Astrocyte of the hippocampus (primary cell): ENCODE data around the gene LCN10.

Source experiments
- DNase-seq: peaks from one replicate; pipeline ENCODE4 v3.0.0; 2011; ENCODE audit warnings: low read depth, low spot score

The LCN10 gene

DNA sequence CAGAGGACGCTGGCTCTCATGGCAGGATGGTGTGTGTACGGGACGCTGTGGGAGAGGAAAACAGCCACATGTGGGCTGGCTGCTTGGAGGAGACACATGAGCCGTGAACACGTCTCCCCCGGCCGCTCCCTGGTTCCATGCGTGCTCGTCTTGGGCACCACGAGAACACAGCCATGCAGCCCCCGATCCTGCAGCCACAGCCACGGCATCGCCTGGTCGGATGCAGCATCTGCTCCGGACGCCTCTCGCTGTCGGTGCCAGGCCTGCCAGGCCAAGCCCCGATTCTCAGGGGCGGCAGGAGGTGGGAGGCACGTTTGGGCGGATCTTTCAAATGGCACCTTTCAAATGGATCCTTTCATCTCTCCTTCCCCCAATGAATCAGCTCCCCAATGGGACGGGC lies 3.2 kb downstream of the LCN10 start:
- no peak for DNase-seq

DNA sequence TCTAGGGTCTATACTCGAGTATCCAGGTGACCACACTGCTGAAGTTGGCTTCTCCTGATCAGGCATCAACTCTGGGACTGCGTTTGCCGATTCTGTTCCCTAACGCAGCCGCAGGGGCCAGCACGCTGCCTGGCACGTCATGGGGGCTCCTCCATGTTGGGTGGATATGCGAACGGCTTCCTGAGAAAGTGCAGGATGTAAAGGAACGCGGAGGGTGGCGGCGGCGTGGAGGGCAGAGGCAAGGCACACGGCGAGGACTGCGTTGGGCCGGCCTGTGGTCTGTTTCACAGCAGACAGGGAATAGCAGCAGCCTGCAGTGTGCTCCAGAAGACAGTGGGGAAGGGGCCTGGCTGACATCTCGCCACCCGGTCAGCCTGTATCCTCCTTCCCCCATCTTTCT lies 3.8 kb downstream of the LCN10 start:
- DNase-seq, result no peak

DNA sequence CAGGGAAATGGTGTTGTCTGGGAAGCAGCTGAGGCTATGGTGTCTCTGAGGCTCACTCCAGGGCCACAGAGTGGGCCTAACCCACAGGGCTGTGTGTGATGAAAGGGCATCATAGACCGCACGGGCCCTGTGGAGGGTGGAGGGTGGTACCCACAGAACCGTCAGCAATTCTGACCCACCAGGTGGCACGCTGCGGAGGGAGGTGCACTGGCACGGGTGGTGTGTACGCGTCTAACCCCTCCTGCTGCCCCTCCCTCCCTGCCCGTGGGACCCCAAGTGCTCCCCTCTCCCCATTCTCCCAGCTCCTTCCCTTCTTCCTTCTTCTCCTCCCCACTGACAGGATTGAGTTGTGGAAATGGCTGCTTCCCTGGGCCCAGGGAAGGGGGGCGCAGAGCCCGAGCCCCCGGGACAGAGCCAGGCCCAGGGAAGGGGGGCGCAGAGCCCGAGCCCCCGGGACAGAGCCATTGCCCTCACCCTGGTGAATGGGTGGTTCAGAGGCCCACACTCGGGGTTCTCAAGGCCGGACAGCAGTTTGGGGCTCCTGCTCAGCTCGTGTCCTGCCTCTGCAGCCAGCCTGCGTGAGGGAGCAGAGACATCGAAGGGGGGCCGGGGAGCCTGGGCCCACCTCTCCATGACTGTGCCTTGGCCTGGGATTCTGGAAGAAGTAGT lies 6.8 kb downstream of the LCN10 start:
- no peak for DNase-seq

DNA sequence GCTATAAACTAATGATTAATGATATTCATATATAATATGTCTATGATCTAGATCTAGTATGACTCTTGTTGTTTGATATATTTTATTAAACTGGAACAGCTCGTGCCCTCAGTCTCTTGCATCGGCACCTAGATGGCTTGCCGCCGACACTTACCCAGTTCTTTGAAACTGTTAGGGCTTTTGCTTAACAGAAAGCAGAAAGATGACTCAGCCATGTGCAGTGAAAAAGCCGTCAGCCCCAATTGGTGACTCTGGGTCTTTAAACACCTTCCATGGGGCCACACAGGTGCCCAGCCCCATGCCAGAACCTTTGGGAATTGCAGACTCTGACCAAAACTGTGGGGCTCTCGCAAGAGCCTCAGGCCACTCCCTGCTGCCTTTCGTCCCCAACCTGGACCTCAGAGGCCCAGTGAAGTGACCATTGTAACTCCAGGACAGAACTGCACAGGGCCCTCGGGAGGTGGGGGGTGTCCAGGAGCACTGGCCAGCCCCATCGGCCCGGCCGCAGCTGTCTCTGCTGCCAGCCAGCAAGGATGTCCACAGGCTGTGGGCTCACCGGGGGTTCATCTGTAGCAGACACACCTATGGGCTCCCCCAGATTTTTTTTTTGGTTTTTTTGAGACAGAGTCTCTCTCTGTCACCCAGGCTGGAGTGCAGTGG lies 7.8 kb downstream of the LCN10 start:
- DNase-seq, result no peak

- no peak for DNase-seq
These were observed 9.1 kb downstream of the LCN10 start for GRCh38 chr9:136733611-136734010.

GRCh38 chr9:136732444-136733178 lies 10.1 kb downstream of the LCN10 start:
- DNase-seq, result no peak

DNA sequence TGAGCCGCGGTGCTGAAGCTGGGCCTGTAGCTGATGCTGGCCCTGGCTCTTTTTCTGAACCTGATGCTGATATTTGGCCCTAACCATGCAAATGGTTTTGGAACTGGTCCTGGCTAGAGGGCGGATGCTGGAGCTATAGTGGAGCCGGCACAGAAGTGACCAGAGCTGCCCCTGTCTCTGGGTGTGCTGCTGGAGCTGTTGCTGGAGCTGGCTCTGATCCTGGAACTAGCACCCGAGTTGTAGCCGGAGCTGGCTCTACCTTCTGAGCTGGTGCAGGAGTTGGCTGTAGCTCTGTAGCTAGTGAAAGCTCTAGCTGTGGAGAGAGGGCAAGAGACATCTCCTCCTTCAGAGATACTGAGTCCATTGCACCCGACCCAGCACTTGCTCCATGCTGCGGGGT lies 12.8 kb downstream of the LCN10 start:
- DNase-seq, result no peak

- no peak for DNase-seq
These were observed 13.6 kb downstream of the LCN10 start for GRCh38 chr9:136729144-136729543.

- DNase-seq, result peak; percentile 64
These were observed 14.1 kb downstream of the LCN10 start for GRCh38 chr9:136728548-136729123.

DNA sequence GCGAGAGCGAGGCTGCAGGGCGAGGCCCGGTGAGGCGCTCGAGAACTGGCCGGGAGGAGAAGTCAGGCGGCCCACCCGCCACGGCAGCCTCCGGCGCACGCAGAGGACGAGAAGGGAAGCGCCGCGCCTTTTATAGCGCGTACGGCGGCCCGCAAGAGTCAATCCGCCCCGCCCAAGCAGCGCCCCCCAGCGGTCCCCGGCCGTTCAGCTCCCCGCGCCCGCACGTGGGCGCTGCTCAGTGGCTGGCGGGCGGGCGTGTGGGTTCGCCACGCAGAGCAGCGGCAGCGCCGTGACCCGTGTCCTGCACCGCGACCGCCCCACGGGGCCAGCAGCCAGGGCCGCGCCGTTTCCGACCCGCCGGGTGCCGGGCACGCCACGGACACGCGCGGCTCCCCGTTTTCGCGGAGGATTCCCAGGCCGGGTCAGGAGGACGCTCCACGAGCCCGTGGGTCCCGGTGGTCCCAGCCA lies 14.6 kb downstream of the LCN10 start:
- peak; percentile 96 for DNase-seq

DNA sequence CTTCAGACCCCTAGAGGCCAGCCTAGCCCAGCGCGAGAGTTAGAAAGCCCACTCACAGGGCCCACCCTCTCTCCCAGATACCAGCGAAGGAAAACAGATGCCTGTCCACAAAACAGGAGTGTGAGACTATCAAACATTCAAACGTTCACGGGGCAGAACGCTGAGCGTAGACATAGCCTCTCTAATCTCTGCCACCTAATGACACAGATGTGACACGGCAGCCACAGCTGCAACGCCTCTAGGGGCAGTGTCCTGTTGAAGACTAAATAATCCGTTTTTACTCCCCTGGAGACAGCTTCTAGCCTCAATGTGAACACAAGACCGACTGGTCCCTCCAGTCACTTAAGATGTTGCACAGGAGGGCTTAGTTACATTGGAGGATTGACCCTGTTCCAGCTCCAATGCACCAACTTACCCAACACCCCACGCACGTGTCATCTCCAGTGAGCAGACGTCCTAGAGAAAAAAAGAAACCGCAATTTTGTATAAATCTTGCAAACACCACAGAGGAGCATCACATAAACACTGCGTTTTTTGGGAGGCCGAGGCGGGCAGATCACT lies 16.0 kb downstream of the LCN10 start:
- peak; percentile 51 for DNase-seq

GRCh38 chr9:136726118-136726517 lies 16.6 kb downstream of the LCN10 start:
- no peak for DNase-seq

GRCh38 chr9:136725612-136726011 lies 17.1 kb downstream of the LCN10 start:
- peak; percentile 56 for DNase-seq

DNA sequence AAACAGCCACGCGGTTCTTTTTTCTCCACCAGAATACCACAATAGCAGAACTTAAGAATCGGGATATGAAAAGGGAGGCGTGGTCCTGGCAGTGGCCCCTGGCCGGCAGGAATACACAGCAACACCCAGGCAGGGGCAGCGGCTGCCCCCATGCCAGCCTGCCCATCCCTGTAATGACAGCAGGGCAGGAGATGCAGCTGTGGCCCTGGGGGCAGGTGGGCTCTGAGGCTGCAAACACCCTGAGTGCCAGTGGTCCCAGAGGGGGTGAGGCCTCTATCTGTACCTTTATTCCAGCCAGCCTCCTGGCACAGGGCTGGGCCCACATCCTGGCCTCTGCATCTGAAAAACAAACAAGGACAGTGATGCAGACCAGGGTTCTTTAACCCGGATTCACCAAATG lies 18.0 kb downstream of the LCN10 start:
- DNase-seq, result no peak

DNA sequence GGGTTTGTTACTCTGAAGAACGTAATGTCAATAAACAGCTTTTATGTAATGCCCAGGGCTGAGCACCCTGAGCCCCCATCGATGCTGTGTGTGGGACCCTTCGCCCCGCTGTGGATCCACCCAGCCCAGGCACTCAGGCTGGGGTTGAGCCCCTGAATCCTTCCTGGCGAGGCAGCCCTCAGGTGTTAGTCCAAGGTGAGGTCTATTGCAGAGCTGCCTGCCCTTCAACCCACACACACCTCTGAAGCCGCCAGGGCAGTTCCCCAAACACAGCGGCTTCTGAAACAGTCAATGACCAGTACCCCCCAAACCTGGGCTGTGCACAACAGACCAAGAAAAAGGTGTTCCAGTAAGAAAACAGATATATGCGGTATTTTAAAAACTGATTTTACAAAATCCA lies 18.8 kb downstream of the LCN10 start:
- DNase-seq, result no peak

GRCh38 chr9:136723362-136723976 lies 19.3 kb downstream of the LCN10 start:
- no peak for DNase-seq

- DNase-seq, result no peak
These were observed 19.8 kb downstream of the LCN10 start for GRCh38 chr9:136722969-136723356.

DNA sequence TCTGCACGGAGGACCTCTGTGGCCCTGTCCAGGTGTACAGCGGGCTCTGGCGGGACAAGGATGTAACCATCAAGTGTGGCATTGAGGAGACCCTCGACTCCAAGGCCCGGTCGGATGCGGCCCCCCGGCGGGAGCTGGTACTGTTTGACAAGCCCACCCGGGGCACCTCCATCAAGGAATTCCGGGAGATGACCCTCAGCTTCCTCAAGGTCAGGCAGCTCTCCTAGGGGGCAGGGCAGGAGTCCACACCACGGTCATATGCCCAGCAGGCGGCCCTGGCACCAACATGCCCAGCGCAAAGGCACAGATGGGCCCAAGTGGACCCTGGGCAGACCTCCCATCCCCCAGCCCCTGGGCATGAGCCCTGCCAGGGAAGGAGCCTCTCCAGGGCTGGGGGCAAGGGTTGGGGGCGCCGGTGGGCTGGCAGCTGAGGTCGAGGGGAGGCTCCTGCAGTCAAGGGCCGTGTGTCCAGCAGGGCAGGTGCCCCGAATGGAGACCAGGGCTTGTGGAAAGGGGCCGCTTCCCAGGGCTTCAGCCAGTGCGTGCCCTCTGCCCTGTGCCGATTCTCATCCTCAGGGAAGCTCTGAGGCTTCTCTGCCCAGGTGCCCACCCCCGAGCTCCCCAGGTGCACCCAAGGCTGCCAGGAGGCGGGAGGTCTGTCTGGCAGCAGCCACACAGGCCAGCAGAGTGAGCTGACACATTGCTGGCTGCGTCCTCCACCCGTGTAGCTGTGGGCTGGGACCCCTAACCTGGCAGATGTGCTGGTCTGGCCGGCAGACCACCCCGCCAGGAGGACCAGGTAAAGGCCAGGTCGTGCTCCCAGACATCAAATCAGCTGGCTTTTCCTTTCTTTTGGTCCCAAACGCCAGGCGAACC lies 20.4 kb downstream of the LCN10 start:
- DNase-seq, result no peak

DNA sequence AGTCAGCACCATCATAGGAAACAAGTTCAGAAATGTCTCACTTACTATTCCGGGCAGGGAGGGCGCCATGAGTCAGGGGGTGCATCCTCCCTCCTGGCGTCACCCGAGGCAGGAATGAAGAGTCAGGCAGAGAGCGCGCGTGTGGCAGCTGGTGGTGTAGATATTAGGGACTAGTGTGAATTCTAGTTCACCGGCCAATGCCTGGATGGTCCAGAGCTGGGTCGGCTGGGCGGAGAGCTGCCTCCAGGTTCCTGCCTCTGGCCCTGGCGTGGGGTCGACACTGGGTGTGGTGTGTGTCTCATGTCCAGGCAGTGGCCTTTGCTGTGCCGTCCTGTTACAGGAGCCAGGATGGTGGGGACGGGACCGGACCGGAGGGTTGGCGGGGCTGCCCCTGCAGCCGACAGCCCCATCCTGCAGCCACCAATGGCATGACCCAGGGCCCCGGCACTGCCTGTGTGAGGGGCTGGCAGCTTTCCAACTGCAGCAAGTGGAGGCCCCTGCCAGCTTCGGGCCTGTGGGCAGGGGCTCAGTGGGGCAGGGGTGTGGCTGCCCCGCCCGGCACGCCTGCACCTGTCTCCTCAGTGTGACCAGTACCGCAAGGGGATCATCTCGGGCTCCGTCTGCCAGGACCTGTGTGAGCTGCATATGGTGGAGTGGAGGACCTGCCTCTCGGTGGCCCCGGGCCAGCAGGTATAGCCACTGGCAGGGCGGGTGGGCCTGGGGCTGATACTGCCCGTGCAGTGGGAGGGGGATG lies 21.2 kb downstream of the LCN10 start:
- DNase-seq, result peak; percentile 73

DNA sequence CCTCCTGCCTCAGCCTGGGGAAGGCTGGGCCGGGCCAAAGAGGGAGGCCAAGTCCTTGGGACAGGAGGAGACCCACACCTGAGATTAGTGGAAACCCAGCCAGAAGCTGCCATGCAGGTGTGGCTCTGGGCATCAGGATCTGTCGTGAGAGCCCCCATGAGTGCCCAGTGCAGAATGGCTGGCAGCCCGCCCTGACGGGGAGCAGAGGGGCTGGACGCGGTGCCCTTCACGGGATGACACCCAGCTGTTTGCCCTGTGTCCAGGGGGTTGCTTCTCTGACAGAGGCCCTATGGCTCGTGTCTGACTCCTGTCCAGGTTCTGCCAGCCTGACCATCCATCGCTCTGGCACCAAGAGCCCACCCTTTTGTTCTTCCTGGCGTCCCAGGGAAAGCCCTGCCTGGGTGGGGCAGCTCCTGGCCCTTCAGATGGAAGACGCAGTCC lies 21.8 kb downstream of the LCN10 start:
- no peak for DNase-seq
